Rectal smooth muscle tissue (tissue), 1 donor: Measurements from ENCODE around the gene WBP11.

Experiments used
- H3K27ac ChIP-seq: one replicate; pipeline ENCODE4 v1.7.0; 2013; ENCODE audit warnings: low read depth, low read length, inconsistent platforms
- H3K27me3 ChIP-seq: one replicate; pipeline ENCODE4 v1.7.0; 2013; ENCODE audit warnings: low read length; ENCODE audit not compliant: control insufficient read depth, insufficient read depth
- H3K36me3 ChIP-seq: one replicate; pipeline ENCODE4 v1.7.0; 2013; ENCODE audit warnings: low read length; ENCODE audit not compliant: control insufficient read depth, insufficient read depth
- H3K4me1 ChIP-seq: one replicate; pipeline ENCODE4 v1.7.0; 2013; ENCODE audit warnings: low read length; ENCODE audit not compliant: control insufficient read depth, insufficient read depth
- H3K4me3 ChIP-seq: one replicate; pipeline ENCODE4 v1.7.0; 2013; ENCODE audit warnings: low read length
- H3K9ac ChIP-seq: one replicate; pipeline ENCODE4 v1.7.0; 2013; ENCODE audit warnings: low read length

The WBP11 gene

DNA sequence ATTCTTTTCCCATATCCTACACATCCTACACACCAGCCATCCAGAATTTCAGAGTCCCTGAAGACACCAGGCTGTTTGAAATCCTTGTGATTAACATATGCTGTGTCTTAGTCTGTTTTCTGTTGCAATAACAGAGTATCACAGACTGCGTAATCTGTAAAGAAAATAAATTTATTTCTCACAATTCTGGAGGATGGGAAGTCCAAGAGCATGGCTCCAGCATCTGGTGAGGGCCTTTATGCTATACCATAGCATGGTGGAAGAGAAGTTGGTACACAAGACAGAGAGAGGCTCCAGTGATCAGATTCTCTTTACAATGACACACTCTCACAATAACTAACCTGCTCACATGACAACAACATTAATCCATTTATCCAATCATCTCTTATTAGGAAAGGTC, 36.0 kb upstream of the WBP11 start:
- no peak overlapping the region for H3K4me3 ChIP-seq
- H3K27me3 ChIP-seq: no peaks in the 10 kb centered on the region
- H3K36me3 ChIP-seq: no peaks in the 10 kb centered on the region
- peaks cover 6% of the 10 kb centered on the region for H3K4me1 ChIP-seq
- no peak overlapping the region for H3K9ac ChIP-seq
- no peak overlapping the region for H3K27ac ChIP-seq

DNA sequence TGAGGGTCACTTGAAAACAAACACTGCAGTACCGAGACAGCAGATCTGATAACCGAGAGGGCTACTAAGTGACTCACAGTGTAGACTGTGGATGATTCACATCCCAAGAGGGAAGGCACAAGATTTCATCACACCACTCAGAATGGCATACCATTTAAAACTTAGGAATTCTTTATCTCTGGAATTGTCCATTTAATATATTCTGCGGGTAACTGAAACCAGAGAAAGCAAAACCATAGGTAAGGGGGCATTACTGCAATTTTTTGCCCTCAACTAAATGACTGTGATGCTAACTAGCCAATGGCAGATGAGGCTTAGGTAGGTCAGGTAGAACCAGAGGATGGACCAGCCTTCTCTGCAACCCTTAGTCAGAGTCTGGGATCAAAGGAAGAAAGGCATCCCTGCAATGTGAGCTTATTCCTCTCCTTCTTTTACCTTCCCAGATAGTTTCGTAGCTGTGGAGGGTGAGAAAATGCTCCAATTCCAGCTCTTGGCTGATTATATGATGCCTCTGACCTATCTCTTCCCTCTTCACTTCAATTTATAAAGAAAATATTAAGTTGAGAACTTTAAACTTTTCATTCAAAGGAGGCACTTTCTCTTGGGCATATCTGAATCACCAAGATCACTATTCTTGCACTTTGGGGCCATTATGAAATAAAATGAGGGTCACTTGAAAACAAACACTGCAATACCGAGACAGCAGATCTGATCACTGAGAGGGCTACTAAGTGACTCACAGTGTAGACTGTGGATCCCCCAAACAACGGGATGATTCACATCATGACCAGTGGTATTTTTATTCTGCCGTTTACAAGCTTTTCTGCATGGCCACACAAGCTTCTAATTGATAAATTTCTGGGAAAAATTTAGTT, 33.3 kb upstream of the WBP11 start:
- H3K4me1 ChIP-seq: peaks cover 3% of the 10 kb centered on the region
- no peak overlapping the region for H3K4me3 ChIP-seq
- no peak overlapping the region for H3K27ac ChIP-seq
- no peaks in the 10 kb centered on the region for H3K36me3 ChIP-seq
- H3K27me3 ChIP-seq: no peaks in the 10 kb centered on the region
- no peak overlapping the region for H3K9ac ChIP-seq

DNA sequence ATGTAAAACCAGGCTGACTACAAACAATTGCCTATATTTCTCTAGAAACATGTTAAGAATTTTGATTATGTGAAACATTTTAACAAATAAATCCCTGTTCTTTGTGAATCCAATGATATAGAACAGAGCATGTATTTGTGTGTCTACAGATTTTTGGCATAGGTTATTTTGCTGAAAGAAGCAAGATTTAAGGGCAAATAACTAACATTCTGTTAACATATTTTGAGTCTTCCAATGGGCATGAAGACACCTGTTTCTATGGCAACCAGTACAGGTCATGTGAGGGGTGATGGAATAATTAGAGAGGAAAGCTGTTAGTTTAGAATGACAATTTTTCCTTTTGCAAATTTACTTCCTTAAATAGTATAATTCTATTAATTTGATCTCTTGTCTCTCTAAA, 31.2 kb upstream of the WBP11 start:
- H3K4me3 ChIP-seq: no peak overlapping the region
- H3K9ac ChIP-seq: no peak overlapping the region
- peaks cover 2% of the 10 kb centered on the region for H3K4me1 ChIP-seq
- no peaks in the 10 kb centered on the region for H3K36me3 ChIP-seq
- no peaks in the 10 kb centered on the region for H3K27me3 ChIP-seq
- no peak overlapping the region for H3K27ac ChIP-seq

DNA sequence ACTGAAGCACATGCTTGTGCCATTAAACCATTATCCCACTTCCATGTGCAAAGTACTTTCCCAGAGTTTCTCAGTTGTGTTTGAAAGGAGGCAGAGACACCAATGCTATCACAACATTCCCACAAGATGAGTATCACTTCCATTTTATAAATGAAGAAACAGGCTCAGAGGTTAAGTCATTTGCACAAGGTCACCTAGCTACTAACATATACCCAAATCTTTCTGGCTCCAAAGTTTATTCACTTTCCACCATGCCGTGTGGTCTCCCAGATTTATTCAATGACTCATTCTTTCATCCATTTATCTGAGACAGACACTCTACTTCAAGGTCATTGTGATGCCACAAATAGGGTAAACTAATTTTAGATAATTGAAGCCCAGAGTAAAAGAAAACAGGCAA, 30.7 kb upstream of the WBP11 start:
- H3K36me3 ChIP-seq: no peaks in the 10 kb centered on the region

DNA sequence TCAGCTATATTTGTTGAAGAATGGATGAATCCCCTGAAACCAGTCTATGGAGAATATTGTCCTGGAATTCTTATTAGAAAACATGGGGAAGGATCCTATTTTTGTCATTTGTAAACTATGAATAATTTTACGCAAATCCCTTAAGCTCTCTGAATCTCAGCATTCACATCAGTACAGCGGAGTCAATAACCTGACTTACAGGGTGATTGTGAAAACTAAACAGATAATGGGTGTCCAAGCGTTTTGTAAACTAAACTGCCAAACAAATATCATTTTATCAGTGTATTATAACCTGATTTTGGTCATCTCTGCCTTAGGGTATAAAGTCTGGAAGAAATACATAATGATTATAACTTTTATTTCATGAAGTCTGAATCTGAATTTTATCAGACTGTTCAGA, 30.1 kb upstream of the WBP11 start:
- H3K27me3 ChIP-seq: no peaks in the 10 kb centered on the region

More for the DNA sequence above, 30.7 kb upstream of the WBP11 start:
- no peaks in the 10 kb centered on the region for H3K27me3 ChIP-seq
- H3K4me1 ChIP-seq: peaks cover 2% of the 10 kb centered on the region
- H3K4me3 ChIP-seq: no peak overlapping the region
- H3K9ac ChIP-seq: no peak overlapping the region
- no peak overlapping the region for H3K27ac ChIP-seq

DNA sequence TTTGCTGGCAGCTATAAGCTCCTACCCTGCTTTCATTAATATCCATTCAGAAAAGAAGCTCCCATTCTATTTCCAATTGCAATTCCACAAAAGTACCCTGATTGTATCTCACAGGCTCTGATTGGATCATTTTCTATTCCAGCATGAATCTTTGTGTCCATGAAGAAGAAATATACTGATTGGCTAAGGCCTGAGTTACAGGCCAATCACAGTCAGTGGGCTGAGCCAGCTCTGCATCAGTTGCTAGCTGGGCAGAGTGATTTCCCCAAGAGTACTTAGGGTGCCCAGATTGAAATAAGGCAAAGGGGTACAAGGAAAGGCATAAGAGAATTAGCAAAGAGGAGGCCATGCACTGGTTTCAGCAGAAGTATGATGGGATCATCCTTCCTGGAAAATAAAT, 25.6 kb upstream of the WBP11 start:
- H3K4me1 ChIP-seq: no peaks in the 10 kb centered on the region
- H3K4me3 ChIP-seq: no peak overlapping the region
- no peak overlapping the region for H3K27ac ChIP-seq
- H3K9ac ChIP-seq: no peak overlapping the region
- no peaks in the 10 kb centered on the region for H3K27me3 ChIP-seq
- no peaks in the 10 kb centered on the region for H3K36me3 ChIP-seq

More for the DNA sequence above, 30.1 kb upstream of the WBP11 start:
- H3K4me3 ChIP-seq: no peak overlapping the region
- H3K27ac ChIP-seq: no peak overlapping the region
- H3K36me3 ChIP-seq: no peaks in the 10 kb centered on the region
- H3K9ac ChIP-seq: no peak overlapping the region
- peaks cover 2% of the 10 kb centered on the region for H3K4me1 ChIP-seq

DNA sequence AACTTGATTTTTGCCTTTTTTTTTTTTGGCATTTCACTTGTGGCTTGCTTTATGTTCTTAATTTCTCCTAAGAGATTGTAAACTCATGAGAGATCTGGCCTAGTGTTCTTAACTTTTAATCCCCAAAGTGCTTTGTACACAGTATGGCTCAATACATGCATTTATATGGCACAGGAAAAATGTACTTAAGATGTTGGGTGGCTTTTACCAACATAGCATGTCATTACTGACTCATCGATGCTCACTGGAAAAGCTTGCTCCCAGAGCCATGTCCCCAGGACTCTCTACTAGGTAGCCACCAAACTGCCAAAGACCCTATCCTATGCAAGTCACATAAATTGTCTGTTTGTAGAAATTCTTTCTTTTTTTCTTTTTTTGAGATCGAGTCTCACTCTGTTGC, 23.8 kb upstream of the WBP11 start:
- no peaks in the 10 kb centered on the region for H3K4me1 ChIP-seq
- H3K36me3 ChIP-seq: no peaks in the 10 kb centered on the region
- H3K9ac ChIP-seq: no peak overlapping the region
- H3K27me3 ChIP-seq: no peaks in the 10 kb centered on the region
- H3K4me3 ChIP-seq: no peak overlapping the region
- no peak overlapping the region for H3K27ac ChIP-seq

DNA sequence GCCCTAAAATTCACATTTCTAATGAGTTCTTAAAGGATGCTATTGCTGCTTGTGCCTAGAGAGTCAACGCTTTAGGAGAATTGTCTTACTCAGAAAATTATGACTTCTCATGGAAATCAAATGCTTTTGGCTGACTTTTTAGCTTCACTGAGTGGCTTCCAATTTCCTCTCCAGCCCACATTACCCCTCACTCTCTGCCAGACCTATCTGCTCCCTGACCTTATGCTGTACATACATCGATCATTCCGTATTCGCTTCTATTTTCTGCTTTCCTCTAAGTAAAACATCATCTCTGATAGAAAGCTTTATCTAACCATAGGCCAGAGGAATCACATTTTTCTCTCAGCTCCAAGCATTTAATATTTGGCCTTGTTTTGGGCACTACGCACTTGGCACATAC, 23.2 kb upstream of the WBP11 start:
- H3K4me1 ChIP-seq: no peaks in the 10 kb centered on the region
- no peak overlapping the region for H3K9ac ChIP-seq
- no peaks in the 10 kb centered on the region for H3K27me3 ChIP-seq
- H3K27ac ChIP-seq: no peak overlapping the region
- H3K4me3 ChIP-seq: no peak overlapping the region
- H3K36me3 ChIP-seq: no peaks in the 10 kb centered on the region

DNA sequence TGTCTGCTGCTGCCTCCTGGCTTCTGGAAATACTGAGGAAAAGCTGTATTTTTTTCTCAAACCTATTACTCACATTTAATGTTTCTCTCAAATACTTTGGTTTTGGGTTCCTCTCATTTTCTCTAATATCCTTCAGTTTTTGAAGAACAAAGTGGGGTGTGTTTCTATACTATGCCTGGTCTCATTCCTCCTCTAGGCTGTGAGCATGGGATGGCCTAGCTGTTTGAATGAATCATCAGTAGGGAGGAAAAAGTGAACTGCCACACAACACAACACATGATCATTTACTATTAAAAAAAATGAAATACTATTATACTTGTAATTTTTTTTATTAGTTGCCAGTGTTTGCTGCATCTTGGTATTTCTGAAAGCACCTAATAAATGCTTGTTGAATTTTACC, 22.0 kb upstream of the WBP11 start:
- H3K4me1 ChIP-seq: no peaks in the 10 kb centered on the region
- H3K27ac ChIP-seq: no peak overlapping the region
- H3K4me3 ChIP-seq: no peak overlapping the region
- H3K27me3 ChIP-seq: no peaks in the 10 kb centered on the region
- H3K9ac ChIP-seq: no peak overlapping the region
- H3K36me3 ChIP-seq: no peaks in the 10 kb centered on the region

DNA sequence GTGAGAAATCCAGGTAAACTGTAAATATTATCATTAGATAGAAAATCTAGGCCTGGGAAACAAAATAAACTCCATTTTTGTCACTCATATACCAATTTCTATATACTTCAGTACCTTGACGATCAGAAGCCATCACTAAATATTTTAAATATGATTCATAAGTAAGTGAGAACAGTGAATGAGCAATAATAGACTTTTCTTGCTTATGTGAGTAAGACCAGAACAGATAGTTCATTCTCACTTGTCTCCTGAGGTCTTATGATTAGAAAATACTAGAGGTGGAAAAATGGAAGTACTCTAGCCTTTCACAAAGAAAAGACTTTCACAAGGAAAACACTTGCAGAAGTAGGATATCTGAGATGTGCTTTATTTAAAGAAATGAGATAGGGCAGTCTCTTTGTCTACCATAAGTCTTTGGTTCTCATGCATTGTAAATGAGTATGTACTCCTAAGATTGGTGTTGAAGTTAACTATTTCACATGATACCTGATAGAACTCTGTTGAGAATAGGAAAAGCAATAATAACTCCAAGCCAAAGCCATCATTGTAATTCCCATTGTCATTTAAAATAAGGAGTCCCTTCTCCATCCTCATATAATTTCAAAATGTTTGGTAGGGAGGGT, 20.8 kb upstream of the WBP11 start:
- Histone ChIP-seq H3K9ac (no peak overlapping the region), H3K27me3 (no peaks in the 10 kb centered on the region), H3K4me3 (no peak overlapping the region), H3K27ac (no peak overlapping the region), H3K36me3 (no peaks in the 10 kb centered on the region), H3K4me1 (no peaks in the 10 kb centered on the region)

DNA sequence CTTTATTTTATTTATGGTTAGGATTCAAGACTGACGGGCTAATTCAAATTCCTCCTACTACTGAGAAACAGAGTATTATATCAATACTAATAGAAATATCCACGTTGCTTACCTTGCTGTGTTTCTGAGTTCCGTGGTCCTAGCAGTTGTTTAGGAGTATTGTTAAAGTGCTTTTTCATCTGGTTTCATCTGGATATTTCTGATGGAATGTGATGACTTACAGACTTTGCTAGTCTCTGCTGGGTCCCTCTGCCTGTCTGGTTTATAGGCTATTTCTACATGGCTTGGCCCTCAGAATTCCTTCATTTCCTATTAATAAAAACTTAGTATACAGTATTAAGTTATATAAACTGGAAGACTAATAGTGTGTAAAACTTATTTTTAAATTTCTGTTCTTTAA, 10.7 kb upstream of the WBP11 start, which contains the start of gene SMCO3:
TSS of gene SMCO3 (minus strand) at position 169 of the 400 bp plus-strand sequence. CDS start 7,502 bp downstream, outside the sequence.
- no peaks in the 10 kb centered on the region for H3K27me3 ChIP-seq
- no peak within 1 kb of the TSS for H3K27ac ChIP-seq
- no peak within 1 kb of the TSS for H3K9ac ChIP-seq
- no peak within 1 kb of the TSS for H3K4me3 ChIP-seq
- no peaks in the 10 kb centered on the region for H3K4me1 ChIP-seq
- H3K36me3 ChIP-seq: no peaks in the 10 kb centered on the region

DNA sequence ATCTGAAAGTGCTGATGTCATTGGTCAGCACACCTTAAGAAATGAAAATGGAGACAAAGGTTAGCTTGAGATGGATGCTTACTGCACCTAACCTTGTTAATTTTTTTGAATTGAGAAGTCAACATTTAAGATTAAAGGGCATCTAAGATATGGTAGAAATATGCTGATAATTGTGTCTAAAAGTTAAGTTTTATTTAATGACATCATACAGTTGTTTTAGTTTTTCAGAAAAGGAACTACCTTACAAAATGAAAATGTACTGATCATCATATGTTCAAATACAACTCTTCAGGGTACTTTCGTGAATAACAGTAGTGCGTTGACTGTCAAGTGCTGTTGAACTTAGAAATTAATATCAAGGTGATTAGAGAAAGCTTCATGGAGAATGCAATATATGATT, 8.2 kb upstream of the WBP11 start:
- H3K27me3 ChIP-seq: no peaks in the 10 kb centered on the region
- H3K27ac ChIP-seq: no peak overlapping the region
- no peaks in the 10 kb centered on the region for H3K36me3 ChIP-seq
- H3K4me3 ChIP-seq: no peak overlapping the region
- no peak overlapping the region for H3K9ac ChIP-seq
- no peaks in the 10 kb centered on the region for H3K4me1 ChIP-seq
